ENCODE data around the gene USP15.

GRCh38 chr12:62320054-62320453 is 59.9 kb downstream of the USP15 start:
- TF ChIP-seq CTCF (IDR thresholded peaks at IDR 0.05; ENCODE audit: low read depth, low read length, poor library complexity, severe bottlenecking), result no peak
- no peak for TF ChIP-seq EZH2phosphoT487 (IDR thresholded peaks at IDR 0.05; ENCODE audit: borderline replicate concordance, low read length)
